ENCODE data around the gene SPTBN1. TPM values are rescaled to one million over a fixed set of nuclear protein-coding genes. Genes with fewer than 3 reads are reported as not detected.

Gene SPTBN1
- total and polyA plus RNA-seq, 2 experiments from 2014 or later: 125 to 435 TPM

GRCh38 chr2:54578648-54579045 lies 122.5 kb downstream of the SPTBN1 start:
- no peak for DNase-seq (ENCODE audit: low read depth in 1 of 2, low spot score in 1 of 2)
- Histone ChIP-seq H3K9me3 (ENCODE audit: low read depth) (no peaks in the 10 kb centered on the region), H3K27me3 (no peaks in the 10 kb centered on the region), H3K27ac (no peak overlapping the region), H3K4me1 (ENCODE audit: low read depth) (peaks cover 11% of the 10 kb centered on the region), H3K36me3 (no peaks in the 10 kb centered on the region), H3K4me3 (no peak overlapping the region)
- TF ChIP-seq CTCF (IDR thresholded peaks at IDR 0.05; ENCODE audit: low read depth, low read length): no peak

- TF ChIP-seq CTCF (IDR thresholded peaks at IDR 0.05; ENCODE audit: low read depth, low read length): no peak
- Histone ChIP-seq H3K36me3 (no peaks in the 10 kb centered on the region), H3K4me3 (no peak overlapping the region), H3K27ac (no peak overlapping the region), H3K4me1 (ENCODE audit: low read depth) (peaks cover 6% of the 10 kb centered on the region), H3K9me3 (ENCODE audit: low read depth) (no peaks in the 10 kb centered on the region), H3K27me3 (no peaks in the 10 kb centered on the region)
- DNase-seq (ENCODE audit: low read depth in 1 of 2, low spot score in 1 of 2): no peak
Measured at GRCh38 chr2:54579061-54579681, 123.0 kb downstream of the SPTBN1 start.

- no peaks in the 10 kb centered on the region for H3K4me1 ChIP-seq (ENCODE audit: low read depth)
- no peak overlapping the region for H3K27ac ChIP-seq
- no peak for TF ChIP-seq CTCF (IDR thresholded peaks at IDR 0.05; ENCODE audit: low read depth, low read length)
- no peaks in the 10 kb centered on the region for H3K36me3 ChIP-seq
- no peaks in the 10 kb centered on the region for H3K9me3 ChIP-seq (ENCODE audit: low read depth)
- H3K4me3 ChIP-seq: no peak overlapping the region
- H3K27me3 ChIP-seq: no peaks in the 10 kb centered on the region
- DNase-seq (ENCODE audit: low read depth in 1 of 2, low spot score in 1 of 2): no peak
Measured at GRCh38 chr2:54579682-54580620, 123.8 kb downstream of the SPTBN1 start.

GRCh38 chr2:54581326-54582039 lies 125.4 kb downstream of the SPTBN1 start:
- DNase-seq (ENCODE audit: low read depth in 1 of 2, low spot score in 1 of 2): no peak
- no peak for TF ChIP-seq CTCF (IDR thresholded peaks at IDR 0.05; ENCODE audit: low read depth, low read length)
- peaks cover 6% of the 10 kb centered on the region for H3K4me1 ChIP-seq (ENCODE audit: low read depth)
- no peaks in the 10 kb centered on the region for H3K9me3 ChIP-seq (ENCODE audit: low read depth)
- H3K27ac ChIP-seq: no peak overlapping the region
- no peak overlapping the region for H3K4me3 ChIP-seq
- H3K27me3 ChIP-seq: no peaks in the 10 kb centered on the region
- no peaks in the 10 kb centered on the region for H3K36me3 ChIP-seq

DNA sequence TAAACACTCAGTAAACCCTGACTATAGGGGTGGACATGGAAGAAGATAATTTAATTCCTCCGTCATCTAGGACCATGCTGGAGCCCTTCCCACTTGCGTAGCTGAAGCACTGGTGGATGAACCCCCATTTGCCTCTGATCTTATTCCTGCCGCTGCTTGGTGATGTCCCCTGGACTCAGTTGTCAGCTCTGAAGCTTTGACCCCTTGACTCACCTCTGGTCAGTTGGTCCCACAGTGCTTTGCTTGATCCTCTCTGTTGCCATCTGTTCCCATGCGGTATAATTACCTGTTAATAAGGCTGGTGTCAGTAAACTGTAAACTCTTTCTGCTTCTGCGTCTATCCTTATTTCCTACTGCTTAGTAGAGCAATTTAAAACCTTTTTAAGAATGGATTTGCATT lies 126.9 kb downstream of the SPTBN1 start:
- H3K9me3 ChIP-seq (ENCODE audit: low read depth): no peaks in the 10 kb centered on the region
- H3K27ac ChIP-seq: peak overlapping the region; percentile 20
- TF ChIP-seq CTCF (IDR thresholded peaks at IDR 0.05; ENCODE audit: low read depth, low read length): no peak
- peaks cover 11% of the 10 kb centered on the region for H3K4me1 ChIP-seq (ENCODE audit: low read depth)
- DNase-seq (ENCODE audit: low read depth in 1 of 2, low spot score in 1 of 2): no peak
- H3K36me3 ChIP-seq: no peaks in the 10 kb centered on the region
- no peaks in the 10 kb centered on the region for H3K27me3 ChIP-seq
- H3K4me3 ChIP-seq: no peak overlapping the region
